Daoy (cell line): ENCODE results near the gene CNNM2. TPM values are rescaled to one million over a fixed set of nuclear protein-coding genes. Genes with fewer than 3 reads are reported as not detected.
"Not testable (repeated sequence)": the region's sequence is repeated elsewhere in the genome, so short reads cannot be mapped to it uniquely, and the experiment has no call there.

Experiments used
- DNase-seq: peaks from one replicate; pipeline ENCODE4 v3.0.0-alpha.2; 2015; ENCODE audit warnings: low read depth
- total RNA-seq: library from RNA; depleted of rRNA; stranded (reverse); fragments of >200 nt; shearing (Covaris generic); gene quantifications from 2 replicates; pipeline ENCODE4 v1.2.3, GENCODE V29; 2014

CNNM2 gene
- total RNA-seq, 1 experiment from 2014 or later, result 2.7 TPM

- no peak for DNase-seq
Measured at GRCh38 chr10:103106539-103106938, 188.4 kb downstream of the CNNM2 start.

- DNase-seq, result no peak
Measured at GRCh38 chr10:103109821-103110220, 191.7 kb downstream of the CNNM2 start.

- DNase-seq, result no peak
Measured at GRCh38 chr10:103110407-103110806, 192.3 kb downstream of the CNNM2 start.

GRCh38 chr10:103111031-103111917 is 193.2 kb downstream of the CNNM2 start:
- DNase-seq, result no peak

GRCh38 chr10:103111918-103112877 is 194.1 kb downstream of the CNNM2 start:
- DNase-seq, result no peak

- DNase-seq, result no peak
Measured at GRCh38 chr10:103114876-103115275, 196.8 kb downstream of the CNNM2 start.

GRCh38 chr10:103117247-103117646 is 199.2 kb downstream of the CNNM2 start:
- no peak for DNase-seq

- no peak for DNase-seq
Measured at GRCh38 chr10:103120546-103120945, 202.5 kb downstream of the CNNM2 start.

- no peak for DNase-seq
Measured at GRCh38 chr10:103120977-103121735, 203.1 kb downstream of the CNNM2 start.

GRCh38 chr10:103123282-103124024 is 205.4 kb downstream of the CNNM2 start:
- no peak for DNase-seq

GRCh38 chr10:103124420-103125096 is 206.5 kb downstream of the CNNM2 start:
- DNase-seq, result no peak

- no peak for DNase-seq
Measured at GRCh38 chr10:103125323-103126267, 207.5 kb downstream of the CNNM2 start.

- DNase-seq, result no peak
Measured at GRCh38 chr10:103127241-103127640, 209.1 kb downstream of the CNNM2 start.

GRCh38 chr10:103130180-103130579 is 212.1 kb downstream of the CNNM2 start:
- DNase-seq, result not testable (repeated sequence)

GRCh38 chr10:103130910-103131309 is 212.8 kb downstream of the CNNM2 start:
- no peak for DNase-seq

GRCh38 chr10:103135168-103135567 is 217.1 kb downstream of the CNNM2 start:
- DNase-seq, result not testable (repeated sequence)

- peak; percentile 2 for DNase-seq
Measured at GRCh38 chr10:103139803-103140202, 221.7 kb downstream of the CNNM2 start.
